Measurements from ENCODE around the gene ZNF438. TPM values are rescaled to one million over a fixed set of nuclear protein-coding genes. Genes with fewer than 3 reads are reported as not detected.

Gene ZNF438
- total and polyA plus RNA-seq, 2 donors (not counting 1 experiment from before 2014, with no cell fraction given) = 4.7 to 6.6 TPM

DNA sequence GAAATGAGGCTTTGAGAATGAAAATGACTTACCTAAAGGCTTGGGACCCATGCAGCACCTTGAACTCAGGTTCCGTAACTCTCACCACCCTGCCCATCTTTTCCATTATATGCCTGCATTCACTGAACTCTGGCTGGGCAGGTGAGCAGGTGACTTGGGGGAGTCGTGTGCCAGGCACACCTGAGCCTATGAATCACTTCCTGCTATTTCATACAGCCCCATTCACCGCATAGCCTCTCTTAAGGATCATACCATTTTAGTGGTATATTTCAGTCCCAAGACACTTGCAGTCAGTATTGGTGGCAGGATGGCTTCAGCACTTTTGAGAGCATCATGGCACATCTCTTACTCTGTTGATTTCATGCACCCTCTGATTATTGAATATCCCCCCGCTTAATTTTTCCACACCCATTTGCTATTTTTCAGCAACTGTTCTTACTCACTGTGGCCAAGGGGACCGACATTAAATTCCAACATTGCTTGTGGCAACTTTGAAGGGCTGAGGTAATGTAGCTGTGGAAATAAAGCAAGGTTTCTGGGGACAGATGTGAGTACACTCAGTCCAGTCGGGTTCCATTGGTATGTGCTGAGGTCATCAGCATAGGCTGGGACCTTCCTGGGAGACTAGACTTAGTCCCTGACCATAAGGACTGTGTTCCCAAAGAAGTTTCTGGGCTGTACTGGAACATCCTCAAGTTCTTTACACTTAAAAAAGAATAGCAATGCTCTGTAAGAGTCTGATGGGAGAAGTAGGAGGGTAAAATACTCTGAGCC lies 39.8 kb upstream of the ZNF438 start:
- H3K27me3 ChIP-seq (ENCODE audit: control insufficient read depth, insufficient read depth, low read length) = no peaks in the 10 kb centered on the region
- H3K9me3 ChIP-seq (ENCODE audit: control insufficient read depth, insufficient read depth, low read depth, low read length) = no peaks in the 10 kb centered on the region
- no peak overlapping the region for H3K9ac ChIP-seq (ENCODE audit: insufficient read depth, low read length)
- H3K27ac ChIP-seq (ENCODE audit: insufficient read depth, low read length) = no peak overlapping the region
- no peaks in the 10 kb centered on the region for H3K36me3 ChIP-seq (ENCODE audit: control insufficient read depth, insufficient read depth, low read length)
- no peak overlapping the region for H2AFZ ChIP-seq (ENCODE audit: low read length)
- H4K20me1 ChIP-seq (ENCODE audit: control insufficient read depth, extremely low read depth, insufficient read depth, low read length) = no peaks in the 10 kb centered on the region
- DNase-seq (ENCODE audit: low read depth in 2 of 2) = peak; percentile 28 to 90
- no peak overlapping the region for H3K4me3 ChIP-seq (replicated peaks in 1 of 4; ENCODE audit: control extremely low read depth in 1 of 4, insufficient read depth in 1 of 4, low read depth in 3 of 4, low read length in 4 of 4)
- H3K4me1 ChIP-seq (ENCODE audit: control insufficient read depth, extremely low read depth, insufficient read depth, low read length) = peaks cover 3% of the 10 kb centered on the region
- H3K79me2 ChIP-seq (ENCODE audit: control insufficient read depth, insufficient read depth, low read length) = no peaks in the 10 kb centered on the region
- no peak overlapping the region for H3K4me2 ChIP-seq (ENCODE audit: extremely low read depth, insufficient read depth, low read length)
- TF ChIP-seq, protein P1, sequence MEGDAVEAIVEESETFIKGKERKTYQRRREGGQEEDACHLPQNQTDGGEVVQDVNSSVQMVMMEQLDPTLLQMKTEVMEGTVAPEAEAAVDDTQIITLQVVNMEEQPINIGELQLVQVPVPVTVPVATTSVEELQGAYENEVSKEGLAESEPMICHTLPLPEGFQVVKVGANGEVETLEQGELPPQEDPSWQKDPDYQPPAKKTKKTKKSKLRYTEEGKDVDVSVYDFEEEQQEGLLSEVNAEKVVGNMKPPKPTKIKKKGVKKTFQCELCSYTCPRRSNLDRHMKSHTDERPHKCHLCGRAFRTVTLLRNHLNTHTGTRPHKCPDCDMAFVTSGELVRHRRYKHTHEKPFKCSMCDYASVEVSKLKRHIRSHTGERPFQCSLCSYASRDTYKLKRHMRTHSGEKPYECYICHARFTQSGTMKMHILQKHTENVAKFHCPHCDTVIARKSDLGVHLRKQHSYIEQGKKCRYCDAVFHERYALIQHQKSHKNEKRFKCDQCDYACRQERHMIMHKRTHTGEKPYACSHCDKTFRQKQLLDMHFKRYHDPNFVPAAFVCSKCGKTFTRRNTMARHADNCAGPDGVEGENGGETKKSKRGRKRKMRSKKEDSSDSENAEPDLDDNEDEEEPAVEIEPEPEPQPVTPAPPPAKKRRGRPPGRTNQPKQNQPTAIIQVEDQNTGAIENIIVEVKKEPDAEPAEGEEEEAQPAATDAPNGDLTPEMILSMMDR (conservative IDR thresholded peaks at IDR 0.05 in 1 of 2, IDR thresholded peaks at IDR 0.05 in 1 of 2; ENCODE audit: low read depth in 1 of 2, low read length in 2 of 2) = no peak
- no peak for TF ChIP-seq EZH2 (IDR thresholded peaks at IDR 0.05; ENCODE audit: low read length, missing control alignments)

DNA sequence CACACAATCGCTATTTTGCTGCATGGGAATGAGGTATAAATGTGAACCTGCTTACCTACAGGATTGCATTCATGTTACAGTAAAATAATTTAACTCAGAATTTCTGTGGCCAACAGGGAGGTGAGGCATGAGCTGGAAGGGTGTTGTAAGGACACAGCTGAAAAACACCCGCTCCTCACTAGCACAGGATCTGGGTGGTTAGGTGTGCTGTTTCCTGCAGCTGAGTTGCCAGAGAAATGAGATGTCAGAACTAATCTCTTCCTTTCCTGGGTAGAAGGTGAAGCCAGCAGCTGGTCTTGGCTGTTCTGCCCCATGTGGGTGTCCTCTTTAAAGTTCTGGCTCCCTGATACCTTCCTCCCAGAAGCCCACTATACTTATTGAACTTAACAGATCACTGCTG lies 39.0 kb upstream of the ZNF438 start:
- no peak overlapping the region for H3K4me2 ChIP-seq (ENCODE audit: extremely low read depth, insufficient read depth, low read length)
- no peak for DNase-seq (ENCODE audit: low read depth in 2 of 2)

DNA sequence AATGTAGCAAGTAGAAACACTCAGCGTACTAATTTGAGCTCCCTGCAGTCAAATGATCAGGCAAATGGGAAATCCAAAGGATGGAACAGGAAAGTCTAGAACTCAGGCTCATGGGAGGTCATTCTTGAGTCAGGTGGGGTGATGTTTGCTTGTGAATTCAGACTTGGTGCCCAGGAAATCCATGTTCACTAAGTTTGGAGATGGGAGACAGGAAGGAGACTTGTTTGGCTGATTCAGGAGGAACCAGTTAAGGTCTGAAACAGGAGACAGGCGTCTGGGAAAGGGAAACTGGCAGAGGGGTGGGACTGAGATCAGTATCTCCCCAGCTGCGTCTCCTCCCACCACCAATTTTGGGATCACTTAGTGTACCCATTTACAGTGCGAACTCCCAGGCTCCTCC lies 38.4 kb upstream of the ZNF438 start:
- Histone ChIP-seq H3K4me3 (replicated peaks in 1 of 4; ENCODE audit: control extremely low read depth in 1 of 4, insufficient read depth in 1 of 4, low read depth in 3 of 4, low read length in 4 of 4) (no peak overlapping the region), H3K27me3 (ENCODE audit: control insufficient read depth, insufficient read depth, low read length) (no peaks in the 10 kb centered on the region), H3K4me2 (ENCODE audit: extremely low read depth, insufficient read depth, low read length) (no peak overlapping the region), H2AFZ (ENCODE audit: low read length) (no peak overlapping the region), H4K20me1 (ENCODE audit: control insufficient read depth, extremely low read depth, insufficient read depth, low read length) (no peaks in the 10 kb centered on the region), H3K36me3 (ENCODE audit: control insufficient read depth, insufficient read depth, low read length) (no peaks in the 10 kb centered on the region), H3K79me2 (ENCODE audit: control insufficient read depth, insufficient read depth, low read length) (no peaks in the 10 kb centered on the region), H3K4me1 (ENCODE audit: control insufficient read depth, extremely low read depth, insufficient read depth, low read length) (peaks cover 2% of the 10 kb centered on the region), H3K9ac (ENCODE audit: insufficient read depth, low read length) (no peak overlapping the region), H3K27ac (ENCODE audit: insufficient read depth, low read length) (no peak overlapping the region), H3K9me3 (ENCODE audit: control insufficient read depth, insufficient read depth, low read depth, low read length) (no peaks in the 10 kb centered on the region)
- TF ChIP-seq, protein P1 (conservative IDR thresholded peaks at IDR 0.05 in 1 of 2, IDR thresholded peaks at IDR 0.05 in 1 of 2; ENCODE audit: low read depth in 1 of 2, low read length in 2 of 2) = no peak
- no peak for TF ChIP-seq EZH2 (IDR thresholded peaks at IDR 0.05; ENCODE audit: low read length, missing control alignments)
- peak in 1 of 2 donors; percentile 22 for DNase-seq (ENCODE audit: low read depth in 2 of 2)

More for the DNA sequence above, 39.0 kb upstream of the ZNF438 start:
- Histone ChIP-seq H3K4me1 (ENCODE audit: control insufficient read depth, extremely low read depth, insufficient read depth, low read length) (peaks cover 3% of the 10 kb centered on the region), H3K27ac (ENCODE audit: insufficient read depth, low read length) (no peak overlapping the region), H3K27me3 (ENCODE audit: control insufficient read depth, insufficient read depth, low read length) (no peaks in the 10 kb centered on the region), H3K9ac (ENCODE audit: insufficient read depth, low read length) (no peak overlapping the region), H3K4me3 (replicated peaks in 1 of 4; ENCODE audit: control extremely low read depth in 1 of 4, insufficient read depth in 1 of 4, low read depth in 3 of 4, low read length in 4 of 4) (no peak overlapping the region), H4K20me1 (ENCODE audit: control insufficient read depth, extremely low read depth, insufficient read depth, low read length) (no peaks in the 10 kb centered on the region), H3K79me2 (ENCODE audit: control insufficient read depth, insufficient read depth, low read length) (no peaks in the 10 kb centered on the region), H3K36me3 (ENCODE audit: control insufficient read depth, insufficient read depth, low read length) (no peaks in the 10 kb centered on the region), H3K9me3 (ENCODE audit: control insufficient read depth, insufficient read depth, low read depth, low read length) (no peaks in the 10 kb centered on the region), H2AFZ (ENCODE audit: low read length) (no peak overlapping the region)
- TF ChIP-seq EZH2 (IDR thresholded peaks at IDR 0.05; ENCODE audit: low read length, missing control alignments) = no peak
- TF ChIP-seq, protein P1 (conservative IDR thresholded peaks at IDR 0.05 in 1 of 2, IDR thresholded peaks at IDR 0.05 in 1 of 2; ENCODE audit: low read depth in 1 of 2, low read length in 2 of 2) = no peak
